ENCODE data around the gene PCSK2.
"Not testable (repeated sequence)": the region's sequence is repeated elsewhere in the genome, so short reads cannot be mapped to it uniquely, and the experiment has no call there.

Gene PCSK2

GRCh38 chr20:17226410-17227218 lies at the start of gene PCSK2:
Gene PCSK2, plus strand, starts transcription at chr20:17227040. Its CDS starts 266 bp downstream, at chr20:17227306.
- DNase-seq: no peak

GRCh38 chr20:17177341-17177740 lies 49.5 kb upstream of the PCSK2 start:
- no peak for DNase-seq

- no peak for DNase-seq
Measured at GRCh38 chr20:17179840-17180239, 47.0 kb upstream of the PCSK2 start.

GRCh38 chr20:17189976-17190695 lies 36.7 kb upstream of the PCSK2 start:
- no peak for DNase-seq

GRCh38 chr20:17197041-17197440 lies 29.8 kb upstream of the PCSK2 start:
- no peak for DNase-seq

GRCh38 chr20:17202030-17202429 lies 24.8 kb upstream of the PCSK2 start:
- DNase-seq: no peak

GRCh38 chr20:17202673-17203072 lies 24.2 kb upstream of the PCSK2 start:
- DNase-seq: no peak

GRCh38 chr20:17205084-17205813 lies 21.6 kb upstream of the PCSK2 start:
- DNase-seq: no peak

GRCh38 chr20:17210387-17210786 lies 16.5 kb upstream of the PCSK2 start:
- DNase-seq: no peak

- no peak for DNase-seq
Measured at GRCh38 chr20:17210983-17211382, 15.9 kb upstream of the PCSK2 start.

- DNase-seq: no peak
Measured at GRCh38 chr20:17215167-17215566, 11.7 kb upstream of the PCSK2 start.

GRCh38 chr20:17219856-17220255 lies 7.0 kb upstream of the PCSK2 start:
- not testable (repeated sequence) for DNase-seq

GRCh38 chr20:17223553-17223952 lies 3.3 kb upstream of the PCSK2 start:
- no peak for DNase-seq

- DNase-seq: no peak
Measured at GRCh38 chr20:17225851-17226409, 910 bp upstream of the PCSK2 start.

GRCh38 chr20:17227219-17227575 lies 357 bp downstream of the PCSK2 start:
- no peak for DNase-seq

- DNase-seq: no peak
Measured at GRCh38 chr20:17227669-17228623, 1.1 kb downstream of the PCSK2 start.

GRCh38 chr20:17228624-17229061 lies 1.8 kb downstream of the PCSK2 start:
- DNase-seq: no peak

- DNase-seq: no peak
Measured at GRCh38 chr20:17229256-17229655, 2.4 kb downstream of the PCSK2 start.

GRCh38 chr20:17233626-17234025 lies 6.8 kb downstream of the PCSK2 start:
- DNase-seq: no peak

- no peak for DNase-seq
Measured at GRCh38 chr20:17236766-17237165, 9.9 kb downstream of the PCSK2 start.

GRCh38 chr20:17248224-17248623 lies 21.4 kb downstream of the PCSK2 start:
- no peak for DNase-seq

GRCh38 chr20:17262786-17263185 lies 35.9 kb downstream of the PCSK2 start:
- DNase-seq: no peak

Measured in stimulated activated naive CD4-positive, alpha-beta T cell (primary cell).